Measurements from ENCODE around the gene KCNH6. TPM values are rescaled to one million over a fixed set of nuclear protein-coding genes. Genes with fewer than 3 reads are reported as not detected.

Gene KCNH6
- polyA plus RNA-seq, 1 experiment, result 0.10 TPM

DNA sequence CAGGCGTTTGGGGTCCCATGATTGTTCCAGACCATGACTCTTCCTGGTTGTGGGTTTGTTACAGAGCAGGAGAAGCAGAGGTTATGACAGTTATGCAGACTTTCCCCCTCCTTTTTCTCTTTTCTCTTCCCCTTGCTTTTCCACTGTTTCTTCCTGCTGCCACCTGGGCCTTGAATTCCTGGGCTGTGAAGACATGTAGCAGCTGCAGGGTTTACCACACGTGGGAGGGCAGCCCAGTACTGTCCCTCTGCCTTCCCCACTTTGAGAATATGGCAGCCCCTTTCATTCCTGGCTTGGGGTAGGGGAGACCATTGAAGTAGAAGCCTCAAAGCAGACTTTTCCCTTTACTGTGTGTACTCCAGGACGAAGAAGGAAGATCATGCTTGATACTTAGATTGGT, 69.6 kb downstream of the KCNH6 start:
- CTCF ChIA-PET, result interaction anchor here (2.1 kb wide), 1 partner anchor 19 kb away, joined by 8 read pairs; no protein-coding TSS in a partner anchor
- no peak for TF ChIP-seq CTCF (IDR thresholded peaks at IDR 0.05; ENCODE audit: insufficient read depth, low read depth, low read length)

DNA sequence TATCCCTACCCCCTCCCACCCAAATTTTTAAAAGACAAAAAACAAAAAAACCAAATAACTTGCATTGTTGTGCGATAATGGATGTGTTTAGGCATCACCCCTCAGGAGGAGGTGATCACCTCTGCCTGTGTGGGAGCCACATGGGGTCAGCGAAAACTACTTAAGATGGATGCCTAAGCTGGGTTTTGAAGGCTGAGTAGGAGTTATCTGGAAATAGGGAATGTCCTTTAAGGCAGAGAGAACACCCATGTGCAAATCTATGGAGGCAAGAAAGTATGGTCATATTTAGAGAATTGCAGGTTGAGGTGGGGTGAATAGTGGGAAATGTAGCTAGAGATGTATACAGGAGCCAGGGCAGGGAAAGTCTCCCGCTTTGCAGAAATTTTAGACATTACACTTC, 72.0 kb downstream of the KCNH6 start:
- no peak for TF ChIP-seq CTCF (IDR thresholded peaks at IDR 0.05; ENCODE audit: insufficient read depth, low read depth, low read length)
- ChIA-PET POLR2A (no interaction called here), CTCF (interaction anchor here (1.0 to 1.1 kb wide), 2 partner anchors 11 to 170 kb away, joined by 3 to 5 read pairs; no protein-coding TSS in a partner anchor)
- no peaks in the 10 kb centered on the region for H3K27me3 ChIP-seq (ENCODE audit: control insufficient read depth, insufficient read depth, low read length)
- no peak for DNase-seq (ENCODE audit: low read depth)
- peaks cover 4% of the 10 kb centered on the region for H3K36me3 ChIP-seq (ENCODE audit: control insufficient read depth, insufficient read depth, low read length)
- H3K4me3 ChIP-seq (ENCODE audit: low read depth, low read length), result no peak overlapping the region

More for the DNA sequence above, 69.6 kb downstream of the KCNH6 start:
- DNase-seq (ENCODE audit: low read depth), result no peak
- Histone ChIP-seq H3K36me3 (ENCODE audit: control insufficient read depth, insufficient read depth, low read length) (peaks cover 13% of the 10 kb centered on the region), H3K27me3 (ENCODE audit: control insufficient read depth, insufficient read depth, low read length) (no peaks in the 10 kb centered on the region), H3K4me3 (ENCODE audit: low read depth, low read length) (no peak overlapping the region)
- POLR2A ChIA-PET, result no interaction called here

Small RNAs within 50 kb of the gene (small RNA-seq; reads per million reads assigned to genes)
- not detected for gene RNU6-288P (ENCODE audit: insufficient read length, low read depth, low replicate concordance)

Other genes with a start within 250 kb of the KCNH6 start
- 13.0 and 17.1 TPM in 2 replicates for gene CYB561, start 77.1 kb upstream of the KCNH6 start, polyA plus RNA-seq (2011; rRNA removed)
- gene ACE, start 46.3 kb upstream of the KCNH6 start, polyA plus RNA-seq (2011; rRNA removed), result 1.9 and 3.1 TPM in 2 replicates
- gene DCAF7, start 27.1 kb downstream of the KCNH6 start, polyA plus RNA-seq (2011; rRNA removed), result 24.8 and 57.4 TPM in 2 replicates
- 19.5 and 23.5 TPM in 2 replicates for gene TACO1, start 77.5 kb downstream of the KCNH6 start, polyA plus RNA-seq (2011; rRNA removed)
- gene MAP3K3, start 99.1 kb downstream of the KCNH6 start, polyA plus RNA-seq (2011; rRNA removed), result 20.2 and 32.5 TPM in 2 replicates
- gene LIMD2, start 176.8 kb downstream of the KCNH6 start, polyA plus RNA-seq (2011; rRNA removed), result 7.9 and 13.8 TPM in 2 replicates
- 21.0 and 30.9 TPM in 2 replicates for gene STRADA, start 218.4 kb downstream of the KCNH6 start, polyA plus RNA-seq (2011; rRNA removed)